OCI-LY1 (cell line): ENCODE data around the gene SLC38A8.

ENCODE experiments used
- H2AFZ ChIP-seq: fragments of 200-600 bp; sonication (generic), shearing (Covaris generic); 2 replicates; pipeline ENCODE4 v1.6.0; 2014; ENCODE audit warnings: antibody characterized with exemption, mild to moderate bottlenecking, low read length
- H3F3A ChIP-seq: fragments of 200-600 bp; sonication (generic), shearing (Covaris generic); 2 replicates; pipeline ENCODE4 v1.6.0; 2014; ENCODE audit warnings: mild to moderate bottlenecking, antibody characterized with exemption, low read length, moderate library complexity; ENCODE audit not compliant: insufficient read depth
- H3K27ac ChIP-seq: fragments of 200-600 bp; sonication (generic); 2 replicates; pipeline ENCODE4 v1.5.1; 2014; ENCODE audit warnings: low read length, mixed run types, mild to moderate bottlenecking, low read depth; ENCODE audit not compliant: poor library complexity, severe bottlenecking
- H3K27me3 ChIP-seq: fragments of 200-600 bp; sonication (generic); 2 replicates; pipeline ENCODE4 v1.6.0; 2014; ENCODE audit warnings: antibody characterized with exemption, mild to moderate bottlenecking, low read length, moderate library complexity; ENCODE audit not compliant: insufficient read depth
- H3K36me3 ChIP-seq: fragments of 200-600 bp; sonication (generic); 2 replicates; pipeline ENCODE4 v1.6.1; 2014; ENCODE audit warnings: mild to moderate bottlenecking, antibody characterized with exemption, low read length, moderate library complexity, mixed read lengths; ENCODE audit not compliant: insufficient read depth
- H3K4me1 ChIP-seq: fragments of 200-600 bp; sonication (generic); 2 replicates; pipeline ENCODE4 v1.5.1; 2014; ENCODE audit warnings: mild to moderate bottlenecking, low read length, moderate library complexity; ENCODE audit not compliant: insufficient read depth, severe bottlenecking
- H3K4me2 ChIP-seq: fragments of 200-600 bp; sonication (generic), shearing (Covaris generic); 2 replicates; pipeline ENCODE4 v1.6.1; 2014; ENCODE audit warnings: low read length
- H3K4me3 ChIP-seq: fragments of 200-600 bp; sonication (generic); 2 replicates; pipeline ENCODE4 v1.5.1; 2014; ENCODE audit warnings: low read length, low read depth, mild to moderate bottlenecking, mixed read lengths; ENCODE audit not compliant: poor library complexity, severe bottlenecking
- H3K79me2 ChIP-seq: fragments of 200-600 bp; shearing (Covaris generic); 2 replicates; pipeline ENCODE4 v1.6.1; 2016; ENCODE audit warnings: mixed run types, low read length, mixed read lengths; ENCODE audit not compliant: insufficient read depth
- H3K9ac ChIP-seq: fragments of 200-600 bp; sonication (generic), shearing (Covaris generic); 2 replicates; pipeline ENCODE4 v1.6.1; 2014; ENCODE audit warnings: mild to moderate bottlenecking, low read length, mixed read lengths
- H3K9me2 ChIP-seq: fragments of 200-600 bp; sonication (generic), shearing (Covaris generic); 2 replicates; pipeline ENCODE4 v1.6.1; 2014; ENCODE audit warnings: low read depth, mild to moderate bottlenecking, low read length, mixed read lengths
- H3K9me3 ChIP-seq: fragments of 200-600 bp; shearing (Covaris generic); 2 replicates; pipeline ENCODE4 v1.6.1; 2014; ENCODE audit warnings: low read length, mixed read lengths
- H4K20me1 ChIP-seq: fragments of 200-600 bp; sonication (generic), shearing (Covaris generic); 2 replicates; pipeline ENCODE4 v1.6.0; 2016; ENCODE audit warnings: mild to moderate bottlenecking, low read length; ENCODE audit not compliant: insufficient read depth
- CTCF ChIP-seq: fragments of 200-600 bp; sonication (generic), shearing (Covaris generic); IDR thresholded peaks from 2 replicates; pipeline ENCODE4 v1.5.1; 2017; ENCODE audit warnings: mild to moderate bottlenecking, antibody characterized with exemption, low read length, moderate library complexity, mixed read lengths
- EZH2 ChIP-seq: fragments of 200-600 bp; sonication (generic), shearing (Covaris generic); IDR thresholded peaks from 2 replicates; pipeline ENCODE4 v1.8.0; 2017; ENCODE audit warnings: borderline replicate concordance, mixed run types, mild to moderate bottlenecking, antibody characterized with exemption, low read length, moderate library complexity, mixed read lengths

Gene SLC38A8

GRCh38 chr16:83994087-83994486, 48.5 kb downstream of the SLC38A8 start:
- Histone ChIP-seq H3K4me1 (no peaks in the 10 kb centered on the region), H3K27ac (no peak overlapping the region), H3K79me2 (no peaks in the 10 kb centered on the region), H3K27me3 (peaks cover 5% of the 10 kb centered on the region; the same call in 1 of the 2 replicates), H4K20me1 (no peaks in the 10 kb centered on the region), H3K9me2 (no peaks in the 10 kb centered on the region), H3F3A (no peaks in the 10 kb centered on the region), H3K4me3 (no peak overlapping the region), H3K9me3 (no peaks in the 10 kb centered on the region), H3K4me2 (no peak overlapping the region), H2AFZ (no peak overlapping the region), H3K36me3 (no peaks in the 10 kb centered on the region), H3K9ac (no peak overlapping the region)
- TF ChIP-seq EZH2 (no peak), CTCF (no peak)

- Histone ChIP-seq H3K9ac (no peak overlapping the region), H3K4me1 (no peaks in the 10 kb centered on the region), H3K27ac (no peak overlapping the region), H4K20me1 (no peaks in the 10 kb centered on the region), H3K9me2 (no peaks in the 10 kb centered on the region), H3K27me3 (peaks cover 5% of the 10 kb centered on the region; the same call in 1 of the 2 replicates), H3F3A (no peaks in the 10 kb centered on the region), H3K9me3 (no peaks in the 10 kb centered on the region), H3K4me2 (no peak overlapping the region), H2AFZ (no peak overlapping the region), H3K4me3 (no peak overlapping the region), H3K79me2 (no peaks in the 10 kb centered on the region), H3K36me3 (no peaks in the 10 kb centered on the region)
- TF ChIP-seq CTCF (no peak), EZH2 (no peak)
Measured at GRCh38 chr16:83992624-83993023, 50.0 kb downstream of the SLC38A8 start.

GRCh38 chr16:83990492-83990891, 52.1 kb downstream of the SLC38A8 start:
- Histone ChIP-seq H3K36me3 (no peaks in the 10 kb centered on the region), H3K4me3 (no peak overlapping the region), H3K9me2 (no peaks in the 10 kb centered on the region), H3K79me2 (no peaks in the 10 kb centered on the region), H2AFZ (no peak overlapping the region), H3K27ac (no peak overlapping the region), H3K9ac (no peak overlapping the region), H3K4me2 (no peak overlapping the region), H3F3A (no peaks in the 10 kb centered on the region), H3K9me3 (no peaks in the 10 kb centered on the region), H4K20me1 (no peaks in the 10 kb centered on the region), H3K27me3 (peaks cover 5% of the 10 kb centered on the region; the same call in 1 of the 2 replicates), H3K4me1 (no peaks in the 10 kb centered on the region)
- no peak for TF ChIP-seq EZH2
- TF ChIP-seq CTCF, result no peak
